Natural killer cell treated with Interleukin-12 subunit alpha and Interleukin-12 subunit beta and Interleukin-15 and Interleukin-18, amount 100 ng/mL, for 72 hours (primary cell): Measurements from ENCODE around the gene GYG2. TPM values are rescaled to one million over a fixed set of nuclear protein-coding genes. Genes with fewer than 3 reads are reported as not detected.

ENCODE experiments used
- ATAC-seq, 2 donors: fragments of 150-1000 bp; cut with Tn5 transposase in 1 of 2; sonication (Bioruptor Pico), chemical (Tn5 transposase) in 1 of 2; 2 replicates each; pipeline ENCODE4 v1.10.0; 2021
- DNase-seq: peaks from one replicate; pipeline ENCODE4 v3.0.0; 2022; ENCODE audit warnings: low spot score
- H3K27ac Mint-ChIP-seq, 2 donors: 1 replicate in 1 of 2; 2 replicates in 1 of 2; pipeline ENCODE4 v1.8.0; 2022; ENCODE audit warnings: mixed read lengths in 2 of 2, mild to moderate bottlenecking in 1 of 2, moderate library complexity in 1 of 2
- H3K27me3 Mint-ChIP-seq, 2 donors: 1 replicate in 1 of 2; 2 replicates in 1 of 2; pipeline ENCODE4 v1.8.0; 2022; ENCODE audit warnings: mixed read lengths in 2 of 2
- H3K36me3 Mint-ChIP-seq: one replicate; pipeline ENCODE4 v1.8.0; 2022; ENCODE audit warnings: mixed read lengths
- H3K4me1 Mint-ChIP-seq, 2 donors: 1 replicate in 1 of 2; 2 replicates in 1 of 2; pipeline ENCODE4 v1.8.0; 2022; ENCODE audit warnings: low read depth in 2 of 2, mixed read lengths in 2 of 2, mild to moderate bottlenecking in 1 of 2
- H3K4me3 Mint-ChIP-seq: one replicate; pipeline ENCODE4 v1.8.0; 2022; ENCODE audit warnings: mixed read lengths
- H3K9me3 Mint-ChIP-seq: 2 replicates; pipeline ENCODE4 v1.8.0; 2022; ENCODE audit warnings: mixed read lengths
- total RNA-seq, 2 donors: library from RNA; stranded (reverse); gene quantifications; one replicate each; pipeline ENCODE4 v1.2.3, GENCODE V29; 2022

The GYG2 gene
- total RNA-seq, 2 donors from 2014 or later = not detected

DNA sequence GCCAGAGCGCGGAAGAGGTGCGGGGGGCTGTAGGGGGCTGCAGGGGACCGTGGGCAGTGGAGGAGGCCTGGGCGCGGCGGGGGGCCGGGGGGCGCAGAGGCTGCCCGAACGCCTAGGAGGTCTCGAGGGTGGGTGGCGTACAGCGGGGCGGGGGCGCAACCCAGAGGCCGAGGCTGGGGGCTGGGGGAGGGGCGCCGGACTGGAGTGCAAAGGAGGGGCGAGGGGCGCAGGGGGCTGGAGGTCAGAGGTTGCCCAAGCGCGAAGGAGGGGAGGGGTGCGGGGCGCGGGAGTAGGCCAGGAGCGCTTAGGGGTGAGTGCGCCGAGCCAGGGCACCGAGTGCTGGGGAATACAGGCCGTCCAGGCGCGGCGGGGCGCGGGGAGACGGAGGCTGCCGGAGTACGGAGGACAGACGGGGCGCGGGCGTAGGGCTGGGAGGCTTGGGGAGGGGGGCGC lies 255 bp downstream of the GYG2 start:
- DNase-seq (no peak), ATAC-seq (peak in 1 of 2 donors; percentile 17)
- no peak overlapping the region for H3K27ac Mint-ChIP-seq

GRCh38 chrX:2829469-2830246 lies 928 bp downstream of the GYG2 start:
- Mint-ChIP-seq H3K9me3 (no peaks in the 10 kb centered on the region), H3K36me3 (no peaks in the 10 kb centered on the region), H3K27ac (no peak overlapping the region), H3K4me1 (no peaks in the 10 kb centered on the region), H3K4me3 (no peak overlapping the region), H3K27me3 (peaks cover 0 to 16% of the 10 kb centered on the region in 2 donors)
- no peak for ATAC-seq
- no peak for DNase-seq

More for the DNA sequence above, 255 bp downstream of the GYG2 start:
- Mint-ChIP-seq H3K9me3 (no peaks in the 10 kb centered on the region), H3K36me3 (no peaks in the 10 kb centered on the region), H3K4me3 (no peak overlapping the region), H3K27me3 (peaks cover 0 to 14% of the 10 kb centered on the region in 2 donors), H3K4me1 (no peaks in the 10 kb centered on the region)

DNA sequence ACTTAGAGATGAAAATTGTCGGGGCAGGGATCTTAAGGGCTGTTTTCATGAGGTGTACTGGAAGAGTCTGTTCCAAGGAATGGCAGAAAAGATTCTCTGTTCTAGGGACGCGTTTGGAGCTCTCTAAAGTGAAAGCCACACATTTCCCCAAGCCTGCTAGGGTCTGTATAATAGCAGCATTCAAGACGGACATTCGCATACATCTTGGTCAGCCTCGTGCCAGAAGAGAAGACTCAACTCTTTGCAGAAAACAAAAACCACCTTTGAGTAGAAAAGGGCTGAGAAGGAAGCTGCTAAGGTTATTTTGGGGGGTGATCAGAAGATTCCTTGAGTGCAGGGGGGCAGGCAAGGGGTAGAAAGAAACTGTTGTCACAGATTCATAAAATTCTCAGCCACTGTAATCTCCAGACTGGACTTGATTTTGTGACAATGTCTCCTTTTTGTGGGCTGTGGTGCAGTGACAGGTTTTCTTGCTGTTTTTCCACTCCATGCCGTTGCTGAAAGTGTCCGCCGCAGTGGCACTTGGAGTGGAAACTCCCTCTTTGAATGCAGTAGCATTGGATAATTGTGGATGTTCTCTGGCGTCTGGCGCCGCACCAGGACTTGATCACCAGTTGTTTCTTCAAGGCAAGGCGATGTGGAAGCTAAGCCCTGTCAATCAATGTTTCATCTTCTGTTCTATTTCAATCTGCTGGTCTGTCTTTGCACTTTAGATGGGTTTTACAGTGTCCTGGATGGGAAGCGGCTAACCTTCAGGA lies 2.9 kb downstream of the GYG2 start:
- Mint-ChIP-seq H3K4me1 (no peaks in the 10 kb centered on the region), H3K9me3 (no peaks in the 10 kb centered on the region)
- DNase-seq = no peak

GRCh38 chrX:2837961-2838360 lies 9.2 kb downstream of the GYG2 start:
- no peak for ATAC-seq
- Mint-ChIP-seq H3K27ac (no peak overlapping the region), H3K4me3 (no peak overlapping the region), H3K36me3 (peaks cover 11% of the 10 kb centered on the region), H3K9me3 (peaks cover 13% of the 10 kb centered on the region), H3K4me1 (no peaks in the 10 kb centered on the region), H3K27me3 (peaks cover 19 to 37% of the 10 kb centered on the region in 2 donors)
- no peak for DNase-seq

More for the DNA sequence above, 2.9 kb downstream of the GYG2 start:
- H3K27ac Mint-ChIP-seq = no peak overlapping the region
- no peaks in the 10 kb centered on the region for H3K36me3 Mint-ChIP-seq
- H3K27me3 Mint-ChIP-seq = peaks cover 7 to 24% of the 10 kb centered on the region in 2 donors
- no peak for ATAC-seq
- no peak overlapping the region for H3K4me3 Mint-ChIP-seq

GRCh38 chrX:2840961-2841360 lies 12.2 kb downstream of the GYG2 start:
- peaks cover 13% of the 10 kb centered on the region for H3K9me3 Mint-ChIP-seq
- ATAC-seq (no peak), DNase-seq (no peak)
- no peak overlapping the region for H3K27ac Mint-ChIP-seq
- H3K36me3 Mint-ChIP-seq = peaks cover 11% of the 10 kb centered on the region
- peaks cover 14 to 22% of the 10 kb centered on the region in 2 donors for H3K27me3 Mint-ChIP-seq
- no peak overlapping the region for H3K4me3 Mint-ChIP-seq
- H3K4me1 Mint-ChIP-seq = no peaks in the 10 kb centered on the region

DNA sequence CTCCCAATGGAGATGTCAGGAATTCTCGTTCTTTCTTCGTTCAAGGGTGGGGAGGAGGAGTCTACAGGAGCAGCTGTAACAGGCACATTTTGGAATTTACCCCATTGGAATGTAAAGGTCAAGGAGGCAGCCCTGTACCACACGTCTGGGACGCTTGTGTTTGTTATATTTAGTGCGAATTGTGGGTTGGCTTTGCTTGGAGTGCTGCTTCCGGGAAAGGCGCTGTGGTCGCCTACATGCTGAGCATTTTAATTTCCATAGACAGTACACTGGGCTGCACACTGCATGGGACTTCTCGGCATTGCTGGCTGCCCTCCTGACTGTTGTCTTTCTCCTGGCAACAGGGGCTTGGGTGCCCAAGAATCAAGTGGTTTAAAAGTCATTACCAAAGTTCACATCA lies 12.8 kb downstream of the GYG2 start:
- DNase-seq (no peak), ATAC-seq (no peak)
- Mint-ChIP-seq H3K27me3 (peaks cover 12 to 20% of the 10 kb centered on the region in 2 donors), H3K4me1 (no peaks in the 10 kb centered on the region), H3K27ac (no peak overlapping the region), H3K9me3 (peaks cover 13% of the 10 kb centered on the region), H3K4me3 (no peak overlapping the region), H3K36me3 (peaks cover 11% of the 10 kb centered on the region)

GRCh38 chrX:2846992-2847391 lies 18.3 kb downstream of the GYG2 start:
- H3K27ac Mint-ChIP-seq = no peak overlapping the region
- no peak for ATAC-seq
- no peaks in the 10 kb centered on the region for H3K36me3 Mint-ChIP-seq
- no peak overlapping the region for H3K4me3 Mint-ChIP-seq
- no peaks in the 10 kb centered on the region for H3K4me1 Mint-ChIP-seq
- no peak for DNase-seq
- H3K27me3 Mint-ChIP-seq = peaks cover 7 to 9% of the 10 kb centered on the region in 2 donors
- H3K9me3 Mint-ChIP-seq = no peaks in the 10 kb centered on the region

- peaks cover 7 to 9% of the 10 kb centered on the region in 2 donors for H3K27me3 Mint-ChIP-seq
- no peaks in the 10 kb centered on the region for H3K36me3 Mint-ChIP-seq
- no peaks in the 10 kb centered on the region for H3K9me3 Mint-ChIP-seq
- ATAC-seq (no peak), DNase-seq (no peak)
- H3K27ac Mint-ChIP-seq = no peak overlapping the region
- no peaks in the 10 kb centered on the region for H3K4me1 Mint-ChIP-seq
- H3K4me3 Mint-ChIP-seq = no peak overlapping the region
Measured at GRCh38 chrX:2848871-2849301, 20.2 kb downstream of the GYG2 start.

DNA sequence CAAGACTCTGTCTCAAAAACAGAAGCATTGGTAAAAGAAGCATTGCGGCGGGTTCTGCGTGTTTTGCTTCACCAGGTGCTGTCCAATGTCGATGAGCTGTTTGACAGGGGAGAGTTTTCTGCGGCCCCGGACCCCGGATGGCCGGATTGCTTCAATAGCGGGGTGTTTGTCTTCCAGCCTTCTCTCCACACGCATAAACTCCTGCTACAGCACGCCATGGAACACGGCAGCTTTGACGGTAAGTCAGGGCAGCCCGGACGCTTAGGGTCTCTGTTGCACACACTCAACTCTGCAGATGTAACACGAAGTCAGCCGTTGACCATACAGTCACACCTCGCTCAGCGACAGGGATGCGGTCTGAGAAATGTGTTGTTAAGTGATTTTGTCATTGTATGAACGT lies 26.2 kb downstream of the GYG2 start:
- H3K27ac Mint-ChIP-seq = no peak overlapping the region
- DNase-seq (no peak), ATAC-seq (peak in 1 of 2 donors; percentile 52)
- H3K27me3 Mint-ChIP-seq = peaks cover 0 to 4% of the 10 kb centered on the region in 2 donors
- H3K4me1 Mint-ChIP-seq = no peaks in the 10 kb centered on the region
- H3K4me3 Mint-ChIP-seq = no peak overlapping the region
- no peaks in the 10 kb centered on the region for H3K9me3 Mint-ChIP-seq
- H3K36me3 Mint-ChIP-seq = no peaks in the 10 kb centered on the region

GRCh38 chrX:2855761-2856160 lies 27.0 kb downstream of the GYG2 start:
- no peak overlapping the region for H3K4me3 Mint-ChIP-seq
- no peaks in the 10 kb centered on the region for H3K9me3 Mint-ChIP-seq
- DNase-seq (no peak), ATAC-seq (peak in 1 of 2 donors; percentile 11)
- H3K36me3 Mint-ChIP-seq = no peaks in the 10 kb centered on the region
- no peak overlapping the region for H3K27ac Mint-ChIP-seq
- peaks cover 0 to 4% of the 10 kb centered on the region in 2 donors for H3K27me3 Mint-ChIP-seq
- H3K4me1 Mint-ChIP-seq = no peaks in the 10 kb centered on the region

- peaks cover 0 to 8% of the 10 kb centered on the region in 2 donors for H3K27me3 Mint-ChIP-seq
- H3K4me1 Mint-ChIP-seq = no peaks in the 10 kb centered on the region
- no peaks in the 10 kb centered on the region for H3K36me3 Mint-ChIP-seq
- no peak overlapping the region for H3K27ac Mint-ChIP-seq
- H3K9me3 Mint-ChIP-seq = no peaks in the 10 kb centered on the region
- H3K4me3 Mint-ChIP-seq = no peak overlapping the region
- ATAC-seq (no peak), DNase-seq (no peak)
Measured at GRCh38 chrX:2857566-2857965, 28.8 kb downstream of the GYG2 start.

DNA sequence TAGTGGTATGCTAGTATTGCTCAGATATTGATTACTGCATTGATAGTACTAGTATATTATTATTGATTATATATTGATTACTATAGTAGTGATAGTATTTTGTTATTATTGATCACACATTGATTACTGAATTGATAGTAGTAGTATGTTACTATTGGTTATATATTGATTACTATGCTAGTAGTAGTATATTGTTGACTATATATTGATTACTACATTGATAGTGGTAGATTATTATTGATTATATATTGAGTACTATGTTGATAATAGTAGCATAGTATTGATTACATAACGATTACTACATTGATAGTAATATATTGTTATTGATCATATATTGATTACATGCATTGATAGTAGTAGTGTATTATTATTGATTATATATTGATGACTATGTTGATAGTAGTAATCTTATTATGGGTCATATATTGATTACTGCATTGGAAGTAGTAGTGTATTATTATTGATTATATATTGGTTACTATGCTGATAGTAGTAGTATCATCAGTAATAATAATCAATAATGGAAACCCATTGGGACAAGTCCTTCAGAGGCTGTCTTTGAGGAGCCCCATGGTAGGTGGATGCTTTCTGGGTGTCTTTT lies 30.6 kb downstream of the GYG2 start:
- Mint-ChIP-seq H3K27me3 (peaks cover 0 to 8% of the 10 kb centered on the region in 2 donors), H3K4me3 (no peak overlapping the region), H3K4me1 (no peaks in the 10 kb centered on the region), H3K36me3 (no peaks in the 10 kb centered on the region), H3K9me3 (no peaks in the 10 kb centered on the region), H3K27ac (no peak overlapping the region)
- DNase-seq = no peak
- no peak for ATAC-seq

DNA sequence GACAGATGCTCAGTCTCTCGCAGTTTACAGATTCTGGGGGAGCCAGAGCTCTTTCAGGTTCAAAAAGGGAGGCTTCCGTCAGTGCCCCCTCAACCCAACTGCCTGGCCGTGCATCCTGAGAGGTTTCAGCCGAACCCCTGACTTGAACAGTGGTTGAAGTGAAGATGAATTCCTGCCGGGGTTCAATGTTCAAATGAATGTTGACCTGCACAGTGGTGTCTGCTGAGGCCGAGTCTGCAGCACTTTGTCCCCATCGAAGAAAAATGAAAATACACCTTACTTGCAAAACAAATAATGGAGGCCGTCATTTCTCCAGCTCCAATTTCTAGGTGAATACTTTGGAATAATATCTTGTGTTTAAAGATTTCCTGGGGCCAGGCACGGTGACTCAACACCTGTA lies 33.7 kb downstream of the GYG2 start:
- H3K9me3 Mint-ChIP-seq = no peaks in the 10 kb centered on the region
- no peaks in the 10 kb centered on the region for H3K4me1 Mint-ChIP-seq
- DNase-seq (no peak), ATAC-seq (no peak)
- no peaks in the 10 kb centered on the region for H3K36me3 Mint-ChIP-seq
- H3K27ac Mint-ChIP-seq = no peak overlapping the region
- H3K4me3 Mint-ChIP-seq = no peak overlapping the region
- peaks cover 0 to 15% of the 10 kb centered on the region in 2 donors for H3K27me3 Mint-ChIP-seq

- no peak overlapping the region for H3K4me3 Mint-ChIP-seq
- no peak for DNase-seq
- no peaks in the 10 kb centered on the region for H3K9me3 Mint-ChIP-seq
- no peaks in the 10 kb centered on the region for H3K36me3 Mint-ChIP-seq
- H3K27me3 Mint-ChIP-seq = peaks cover 0 to 11% of the 10 kb centered on the region in 2 donors
- H3K27ac Mint-ChIP-seq = no peak overlapping the region
- ATAC-seq = no peak
- H3K4me1 Mint-ChIP-seq = no peaks in the 10 kb centered on the region
Measured at GRCh38 chrX:2863646-2864045, 34.9 kb downstream of the GYG2 start.
